Immature natural killer cell (primary cell): ENCODE data around the gene PTPRG. TPM values are rescaled to one million over a fixed set of nuclear protein-coding genes. Genes with fewer than 3 reads are reported as not detected.
A peak's percentile ranks its signal among the peaks of the same experiment; 100 is the strongest.

ENCODE experiments used
- DNase-seq, 3 donors: peaks; one replicate each; pipeline ENCODE4 v3.0.0; 2022; ENCODE audit warnings: mixed read lengths in 1 of 3
- H3K27ac Mint-ChIP-seq, 6 donors: one replicate each; pipeline ENCODE4 v1.8.0; 2020; ENCODE audit warnings: mixed read lengths in 6 of 6, mild to moderate bottlenecking in 5 of 6, inconsistent platforms in 4 of 6, moderate library complexity in 3 of 6
- H3K27me3 Mint-ChIP-seq, 3 donors: one replicate each; pipeline ENCODE4 v1.8.0; 2020 to 2021; ENCODE audit warnings: low read depth in 3 of 3, mild to moderate bottlenecking in 3 of 3, mixed read lengths in 3 of 3, moderate library complexity in 3 of 3, inconsistent platforms in 1 of 3
- H3K36me3 Mint-ChIP-seq, 3 donors: one replicate each; pipeline ENCODE4 v1.8.0; 2020; ENCODE audit warnings: mixed read lengths in 3 of 3, inconsistent platforms in 2 of 3, mild to moderate bottlenecking in 2 of 3
- H3K4me1 Mint-ChIP-seq, 2 donors: one replicate each; pipeline ENCODE4 v1.8.0; 2020; ENCODE audit warnings: inconsistent platforms in 2 of 2, mild to moderate bottlenecking in 2 of 2, mixed read lengths in 2 of 2, moderate library complexity in 1 of 2
- H3K4me3 Mint-ChIP-seq, 5 donors: one replicate each; pipeline ENCODE4 v1.8.0; 2020; ENCODE audit warnings: mild to moderate bottlenecking in 5 of 5, mixed read lengths in 5 of 5, inconsistent platforms in 3 of 5, moderate library complexity in 3 of 5
- H3K9me3 Mint-ChIP-seq, 6 donors: one replicate each; pipeline ENCODE4 v1.8.0; 2020; ENCODE audit warnings: mild to moderate bottlenecking in 6 of 6, mixed read lengths in 6 of 6, inconsistent platforms in 4 of 6, moderate library complexity in 3 of 6
- polyA plus RNA-seq, 3 donors: library from polyadenylated mRNA; unstranded; fragments of 300-500 nt; fragmentation: Illumina TruSeq; gene quantifications; one replicate each; pipeline ENCODE4 v1.2.3, GENCODE V29; 2021

Gene PTPRG
- polyA plus RNA-seq, 3 donors from 2014 or later, result 0.13 TPM; not detected in 2

GRCh38 chr3:61820306-61820992 lies 259.1 kb downstream of the PTPRG start:
- Mint-ChIP-seq H3K4me1 (peaks cover 16 to 27% of the 10 kb centered on the region in 2 donors), H3K4me3 (peak overlapping the region; percentile 31 to 59 (median 50)), H3K27ac (peak overlapping the region in 2 of 6 donors; percentile 6 to 38), H3K36me3 (no peaks in the 10 kb centered on the region), H3K27me3 (peaks cover 0 to 4% (median 3%) of the 10 kb centered on the region in 3 donors), H3K9me3 (peaks cover 0 to 9% (median 0%) of the 10 kb centered on the region in 6 donors)
- peak; percentile 32 to 41 (median 34) for DNase-seq

- H3K36me3 Mint-ChIP-seq, result no peaks in the 10 kb centered on the region
- peaks cover 16 to 27% of the 10 kb centered on the region in 2 donors for H3K4me1 Mint-ChIP-seq
- H3K27ac Mint-ChIP-seq, result no peak overlapping the region
- peaks cover 0 to 9% (median 0%) of the 10 kb centered on the region in 6 donors for H3K9me3 Mint-ChIP-seq
- peaks cover 0 to 3% (median 2%) of the 10 kb centered on the region in 3 donors for H3K27me3 Mint-ChIP-seq
- peak overlapping the region in 1 of 5 donors; percentile 8 for H3K4me3 Mint-ChIP-seq
- no peak for DNase-seq
Measured at GRCh38 chr3:61821823-61822251, 260.5 kb downstream of the PTPRG start.

GRCh38 chr3:61822588-61822987 lies 261.2 kb downstream of the PTPRG start:
- H3K4me3 Mint-ChIP-seq, result no peak overlapping the region
- H3K27me3 Mint-ChIP-seq, result peaks cover 0 to 4% (median 3%) of the 10 kb centered on the region in 3 donors
- H3K36me3 Mint-ChIP-seq, result no peaks in the 10 kb centered on the region
- H3K27ac Mint-ChIP-seq, result no peak overlapping the region
- no peak for DNase-seq
- peaks cover 16 to 27% of the 10 kb centered on the region in 2 donors for H3K4me1 Mint-ChIP-seq
- peaks cover 0 to 9% (median 0%) of the 10 kb centered on the region in 6 donors for H3K9me3 Mint-ChIP-seq

- Mint-ChIP-seq H3K27ac (no peak overlapping the region), H3K4me3 (no peak overlapping the region), H3K36me3 (no peaks in the 10 kb centered on the region), H3K9me3 (peaks cover 0 to 9% (median 1%) of the 10 kb centered on the region in 6 donors), H3K27me3 (peaks cover 0 to 3% (median 2%) of the 10 kb centered on the region in 3 donors), H3K4me1 (peaks cover 20 to 33% of the 10 kb centered on the region in 2 donors)
- no peak for DNase-seq
Measured at GRCh38 chr3:61824553-61825135, 263.3 kb downstream of the PTPRG start.

- H3K27ac Mint-ChIP-seq, result no peak overlapping the region
- H3K36me3 Mint-ChIP-seq, result no peaks in the 10 kb centered on the region
- H3K9me3 Mint-ChIP-seq, result peaks cover 0 to 6% (median 1%) of the 10 kb centered on the region in 6 donors
- H3K4me1 Mint-ChIP-seq, result peaks cover 9 to 18% of the 10 kb centered on the region in 2 donors
- H3K4me3 Mint-ChIP-seq, result no peak overlapping the region
- H3K27me3 Mint-ChIP-seq, result peaks cover 0 to 2% (median 2%) of the 10 kb centered on the region in 3 donors
- no peak for DNase-seq
Measured at GRCh38 chr3:61826161-61826560, 264.8 kb downstream of the PTPRG start.

GRCh38 chr3:61828184-61828874 lies 267.0 kb downstream of the PTPRG start:
- Mint-ChIP-seq H3K9me3 (peaks cover 0 to 13% (median 1%) of the 10 kb centered on the region in 6 donors), H3K27me3 (peaks cover 0 to 2% (median 2%) of the 10 kb centered on the region in 3 donors), H3K36me3 (no peaks in the 10 kb centered on the region)

GRCh38 chr3:61828880-61829721 lies 267.7 kb downstream of the PTPRG start:
- H3K27me3 Mint-ChIP-seq, result peaks cover 0 to 2% (median 2%) of the 10 kb centered on the region in 3 donors
- H3K9me3 Mint-ChIP-seq, result peaks cover 0 to 13% (median 1%) of the 10 kb centered on the region in 6 donors
- H3K27ac Mint-ChIP-seq, result no peak overlapping the region
- H3K4me1 Mint-ChIP-seq, result peaks cover 4 to 7% of the 10 kb centered on the region in 2 donors
- no peak overlapping the region for H3K4me3 Mint-ChIP-seq
- DNase-seq, result no peak
- H3K36me3 Mint-ChIP-seq, result no peaks in the 10 kb centered on the region

More at GRCh38 chr3:61828184-61828874, 267.0 kb downstream of the PTPRG start:
- DNase-seq, result no peak
- H3K4me1 Mint-ChIP-seq, result peaks cover 4 to 7% of the 10 kb centered on the region in 2 donors
- H3K4me3 Mint-ChIP-seq, result no peak overlapping the region
- no peak overlapping the region for H3K27ac Mint-ChIP-seq

GRCh38 chr3:61829722-61830350 lies 268.5 kb downstream of the PTPRG start:
- peaks cover 4 to 7% of the 10 kb centered on the region in 2 donors for H3K4me1 Mint-ChIP-seq
- H3K9me3 Mint-ChIP-seq, result peaks cover 0 to 13% (median 1%) of the 10 kb centered on the region in 6 donors
- H3K36me3 Mint-ChIP-seq, result no peaks in the 10 kb centered on the region
- H3K27ac Mint-ChIP-seq, result no peak overlapping the region
- peaks cover 0 to 2% (median 0%) of the 10 kb centered on the region in 3 donors for H3K27me3 Mint-ChIP-seq
- no peak overlapping the region for H3K4me3 Mint-ChIP-seq
- no peak for DNase-seq

GRCh38 chr3:61831973-61832372 lies 270.6 kb downstream of the PTPRG start:
- no peak for DNase-seq
- H3K4me3 Mint-ChIP-seq, result no peak overlapping the region
- H3K9me3 Mint-ChIP-seq, result peaks cover 0 to 13% (median 1%) of the 10 kb centered on the region in 6 donors
- H3K4me1 Mint-ChIP-seq, result peaks cover 4 to 7% of the 10 kb centered on the region in 2 donors
- H3K36me3 Mint-ChIP-seq, result no peaks in the 10 kb centered on the region
- H3K27ac Mint-ChIP-seq, result no peak overlapping the region
- H3K27me3 Mint-ChIP-seq, result peaks cover 0 to 2% (median 0%) of the 10 kb centered on the region in 3 donors

GRCh38 chr3:61832375-61833229 lies 271.2 kb downstream of the PTPRG start:
- Mint-ChIP-seq H3K27me3 (no peaks in the 10 kb centered on the region), H3K4me1 (peaks cover 4 to 7% of the 10 kb centered on the region in 2 donors), H3K4me3 (no peak overlapping the region), H3K36me3 (no peaks in the 10 kb centered on the region), H3K9me3 (peaks cover 0 to 13% (median 1%) of the 10 kb centered on the region in 6 donors), H3K27ac (no peak overlapping the region)
- no peak for DNase-seq

- H3K27me3 Mint-ChIP-seq, result peaks cover 0 to 2% (median 2%) of the 10 kb centered on the region in 3 donors
- no peaks in the 10 kb centered on the region for H3K4me1 Mint-ChIP-seq
- H3K27ac Mint-ChIP-seq, result no peak overlapping the region
- peaks cover 0 to 3% (median 0%) of the 10 kb centered on the region in 6 donors for H3K9me3 Mint-ChIP-seq
- H3K4me3 Mint-ChIP-seq, result no peak overlapping the region
- no peaks in the 10 kb centered on the region for H3K36me3 Mint-ChIP-seq
- no peak for DNase-seq
Measured at GRCh38 chr3:61839256-61839655, 277.9 kb downstream of the PTPRG start.
